Activated CD4-positive, alpha-beta T cell treated with anti-CD3 and anti-CD28 coated beads, Interleukin-2, Interleukin-4, amounts not matched to agents 100 ng/mL and 50 ng/mL, durations not matched to agents 16 hours and 8 hours (primary cell): ENCODE measurements around the gene LRRC75A.
A peak's percentile ranks its signal among the peaks of the same experiment; 100 is the strongest.
"Not testable (repeated sequence)": the region's sequence is repeated elsewhere in the genome, so short reads cannot be mapped to it uniquely, and the experiment has no call there.

Experiments used
- DNase-seq: peaks from one replicate; pipeline ENCODE4 v3.0.0-alpha.2; 2020; ENCODE audit warnings: low spot score

LRRC75A gene

DNA sequence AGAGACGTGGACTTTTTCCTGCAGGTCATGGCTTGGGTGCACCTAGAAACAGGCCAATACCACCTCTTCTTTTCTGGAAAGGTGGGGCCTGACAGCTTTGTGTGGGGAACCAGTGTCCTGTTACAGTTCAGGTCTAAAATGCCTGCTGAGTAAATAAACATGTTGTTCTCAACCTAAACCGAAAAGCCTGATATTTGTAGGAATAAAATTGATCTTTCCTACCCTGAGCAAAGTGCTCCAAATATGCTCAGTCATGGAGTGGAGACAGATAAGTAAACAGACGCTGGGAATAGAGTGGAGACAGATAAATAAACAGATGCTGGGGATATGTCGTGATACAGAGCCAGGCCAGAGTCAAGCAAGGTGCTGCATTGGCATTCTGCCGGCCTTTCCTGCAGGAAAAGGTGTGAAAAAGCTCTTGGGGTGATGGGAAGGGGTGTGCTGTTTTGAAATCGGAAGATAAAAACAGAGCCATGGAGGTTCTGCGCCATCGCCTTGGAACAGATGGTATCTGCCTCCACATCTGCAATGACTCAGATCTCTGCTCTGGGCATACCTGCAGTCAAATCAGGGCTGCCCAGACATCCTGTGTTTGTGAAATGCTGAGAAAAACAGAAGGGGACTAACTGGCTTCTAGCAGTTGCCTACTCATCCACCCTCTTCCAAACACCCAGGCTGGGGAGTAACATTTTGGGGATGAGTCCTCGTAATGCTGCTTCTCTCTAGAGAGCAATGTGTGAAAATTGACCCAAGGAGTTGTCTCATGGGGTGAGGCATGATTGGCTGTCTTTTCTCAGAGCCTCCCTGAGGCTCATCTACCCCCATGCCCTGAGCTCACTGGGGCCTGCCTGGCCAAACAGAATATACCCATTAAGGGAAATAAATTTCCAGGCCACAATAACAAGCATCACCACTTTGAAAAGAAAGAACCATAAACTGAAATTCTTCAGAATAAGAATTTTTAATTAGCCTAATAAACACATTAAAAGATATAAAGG, 93.4 kb downstream of the LRRC75A start:
- peak; percentile 76 for DNase-seq

DNA sequence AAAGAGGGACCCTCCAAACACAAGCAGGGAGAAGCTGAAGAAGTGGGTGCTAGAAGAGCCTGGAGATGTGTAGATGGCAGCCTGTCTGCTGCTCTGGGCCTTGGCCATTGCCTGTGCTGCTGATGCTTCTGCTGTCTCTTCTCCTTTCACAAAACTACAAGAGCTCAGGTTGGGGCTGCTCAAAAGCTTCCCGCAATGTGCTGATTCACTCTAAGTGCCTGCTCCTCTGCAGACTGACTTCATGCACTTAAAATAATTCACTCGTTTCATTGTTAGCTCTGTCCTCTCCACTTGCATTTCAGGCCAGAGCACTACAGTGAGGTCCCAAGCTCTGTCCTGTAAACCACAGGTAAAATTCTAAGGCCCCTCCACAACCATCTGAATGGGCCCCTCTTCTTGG, 95.3 kb downstream of the LRRC75A start:
- DNase-seq, result not testable (repeated sequence)

DNA sequence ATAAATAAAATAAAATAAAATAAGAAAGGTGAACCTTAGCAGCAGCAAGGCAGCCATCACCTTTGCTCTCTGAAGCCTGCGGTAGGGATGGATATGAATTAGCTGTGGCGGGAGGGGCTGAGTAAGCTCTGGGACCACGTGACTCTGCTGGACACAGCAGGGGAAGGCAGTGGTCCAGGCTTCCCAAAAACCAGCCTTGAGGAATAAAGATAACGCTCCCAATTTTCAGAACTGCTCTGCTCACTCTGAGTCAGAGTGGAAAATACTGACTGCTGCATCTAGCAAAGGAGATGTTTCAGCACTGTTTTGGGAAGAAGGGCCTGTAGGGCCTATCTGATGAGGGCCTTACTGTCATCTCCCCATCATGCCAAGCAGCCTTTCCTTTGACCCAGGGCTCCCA, 96.1 kb downstream of the LRRC75A start:
- not testable (repeated sequence) for DNase-seq

DNA sequence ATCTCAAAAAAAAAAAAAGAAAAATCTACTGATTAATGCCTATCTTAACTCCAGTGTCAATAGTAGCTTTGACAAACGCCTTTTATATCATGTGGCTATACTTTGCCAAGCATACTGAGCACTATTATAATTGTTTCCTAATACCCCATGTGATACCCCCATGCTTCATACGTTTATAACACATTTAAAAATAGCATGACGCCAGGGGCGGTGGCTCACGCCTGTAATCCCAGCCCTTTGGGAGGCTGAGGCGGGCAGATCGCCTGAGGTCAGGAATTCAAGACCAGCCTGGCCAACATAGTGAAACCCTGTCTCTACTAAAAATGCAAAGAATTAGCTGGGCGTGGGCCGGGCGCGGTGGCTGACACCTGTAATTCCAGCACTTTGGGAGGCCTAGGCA, 99.5 kb downstream of the LRRC75A start:
- not testable (repeated sequence) for DNase-seq
